ENCODE measurements around the gene AUTS2.

Gene AUTS2

DNA sequence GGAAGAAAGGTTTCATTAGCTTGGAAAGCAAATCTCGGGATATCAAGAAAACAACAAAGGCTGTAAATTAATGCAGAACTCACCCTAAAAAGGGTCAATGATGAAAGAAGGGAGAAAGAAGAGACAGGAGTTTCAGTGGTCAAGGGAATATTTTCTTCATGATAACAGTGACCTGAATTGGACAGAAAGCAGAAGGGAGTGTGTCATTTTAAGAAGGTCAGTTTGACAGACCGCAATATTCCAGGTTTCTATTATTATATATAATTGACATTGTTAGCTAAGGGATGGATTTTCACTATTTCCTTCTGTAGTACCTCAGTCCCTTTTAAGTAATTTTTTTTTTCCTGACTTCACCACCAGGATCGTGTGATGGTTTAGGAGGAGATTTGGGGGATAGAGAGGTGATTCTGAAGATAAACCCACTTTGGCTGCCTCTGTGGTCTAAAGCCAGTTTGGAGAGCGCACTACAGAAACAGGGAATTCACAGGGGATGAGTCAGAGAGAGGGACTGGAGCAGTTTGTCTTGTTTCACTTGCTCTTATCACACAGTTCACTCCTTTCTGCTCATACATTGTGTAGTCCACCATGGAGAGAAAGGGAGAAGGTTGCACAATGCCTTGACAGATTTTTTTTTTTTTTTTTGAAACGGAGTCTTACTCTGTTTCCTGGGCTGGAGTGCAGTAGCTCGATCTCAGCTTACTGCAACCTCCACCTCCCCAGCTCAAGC is 417.9 kb downstream of the AUTS2 start:
- peaks cover 4% of the 10 kb centered on the region for H3K27me3 Mint-ChIP-seq (ENCODE audit: low read depth)
- no peaks in the 10 kb centered on the region for H3K9me3 Mint-ChIP-seq
- no peaks in the 10 kb centered on the region for H3K36me3 Mint-ChIP-seq (ENCODE audit: low read depth)
- H3K27ac Mint-ChIP-seq = peak overlapping the region in 1 of 3 experiments; percentile 18
- no peak overlapping the region for H3K4me3 Mint-ChIP-seq
- TF ChIP-seq, protein P1, sequence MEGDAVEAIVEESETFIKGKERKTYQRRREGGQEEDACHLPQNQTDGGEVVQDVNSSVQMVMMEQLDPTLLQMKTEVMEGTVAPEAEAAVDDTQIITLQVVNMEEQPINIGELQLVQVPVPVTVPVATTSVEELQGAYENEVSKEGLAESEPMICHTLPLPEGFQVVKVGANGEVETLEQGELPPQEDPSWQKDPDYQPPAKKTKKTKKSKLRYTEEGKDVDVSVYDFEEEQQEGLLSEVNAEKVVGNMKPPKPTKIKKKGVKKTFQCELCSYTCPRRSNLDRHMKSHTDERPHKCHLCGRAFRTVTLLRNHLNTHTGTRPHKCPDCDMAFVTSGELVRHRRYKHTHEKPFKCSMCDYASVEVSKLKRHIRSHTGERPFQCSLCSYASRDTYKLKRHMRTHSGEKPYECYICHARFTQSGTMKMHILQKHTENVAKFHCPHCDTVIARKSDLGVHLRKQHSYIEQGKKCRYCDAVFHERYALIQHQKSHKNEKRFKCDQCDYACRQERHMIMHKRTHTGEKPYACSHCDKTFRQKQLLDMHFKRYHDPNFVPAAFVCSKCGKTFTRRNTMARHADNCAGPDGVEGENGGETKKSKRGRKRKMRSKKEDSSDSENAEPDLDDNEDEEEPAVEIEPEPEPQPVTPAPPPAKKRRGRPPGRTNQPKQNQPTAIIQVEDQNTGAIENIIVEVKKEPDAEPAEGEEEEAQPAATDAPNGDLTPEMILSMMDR (IDR thresholded peaks at IDR 0.05; ENCODE audit: unreplicated experiment in 3 of 3) = no peak
- H3K4me1 Mint-ChIP-seq = peaks cover 34% of the 10 kb centered on the region

DNA sequence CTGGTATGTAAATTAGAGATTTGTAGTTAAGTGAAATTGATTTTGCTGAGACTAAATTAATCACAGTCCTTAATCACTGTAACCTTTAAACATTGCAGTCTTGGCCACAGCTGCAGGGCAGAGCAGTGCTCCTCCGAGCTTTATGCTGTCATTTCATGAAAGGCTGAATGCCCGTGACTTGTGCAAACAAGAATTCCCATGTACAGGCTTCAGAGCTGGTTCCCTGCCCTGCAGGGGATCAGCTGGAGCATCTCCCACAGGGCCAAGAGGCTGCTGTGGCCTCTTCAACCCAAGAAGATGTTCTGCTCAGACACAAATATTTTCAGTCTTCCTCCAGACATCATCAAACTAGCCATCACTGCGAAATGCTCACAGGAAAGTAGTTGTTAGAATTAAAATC is 419.1 kb downstream of the AUTS2 start:
- Mint-ChIP-seq H3K27me3 (ENCODE audit: low read depth) (no peaks in the 10 kb centered on the region), H3K9me3 (no peaks in the 10 kb centered on the region), H3K4me3 (no peak overlapping the region), H3K4me1 (peaks cover 28% of the 10 kb centered on the region), H3K36me3 (ENCODE audit: low read depth) (no peaks in the 10 kb centered on the region), H3K27ac (no peak overlapping the region)
- TF ChIP-seq, protein P1 (IDR thresholded peaks at IDR 0.05; ENCODE audit: unreplicated experiment in 3 of 3) = no peak

DNA sequence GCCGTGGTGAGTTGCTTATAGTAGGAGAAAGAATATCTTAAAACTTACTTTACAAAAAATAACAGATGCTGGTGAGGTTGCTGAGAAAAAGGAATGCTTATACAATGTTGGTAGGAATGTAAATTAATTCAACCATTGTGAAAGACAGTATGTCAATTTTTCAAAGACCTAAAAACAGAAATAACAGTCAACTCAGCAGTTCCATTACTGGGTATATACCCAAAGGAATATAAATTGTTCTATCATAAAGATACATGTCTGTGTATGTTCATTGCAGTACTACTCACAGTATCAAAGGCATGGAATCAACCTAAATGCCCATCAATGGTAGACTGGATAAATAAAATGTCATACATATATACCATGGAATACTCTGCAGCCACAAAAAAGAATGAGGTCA is 420.4 kb downstream of the AUTS2 start:
- Mint-ChIP-seq H3K4me3 (no peak overlapping the region), H3K4me1 (peaks cover 18% of the 10 kb centered on the region), H3K27ac (no peak overlapping the region), H3K36me3 (ENCODE audit: low read depth) (no peaks in the 10 kb centered on the region), H3K27me3 (ENCODE audit: low read depth) (no peaks in the 10 kb centered on the region), H3K9me3 (no peaks in the 10 kb centered on the region)
- TF ChIP-seq, protein P1 (IDR thresholded peaks at IDR 0.05; ENCODE audit: unreplicated experiment in 3 of 3) = no peak

DNA sequence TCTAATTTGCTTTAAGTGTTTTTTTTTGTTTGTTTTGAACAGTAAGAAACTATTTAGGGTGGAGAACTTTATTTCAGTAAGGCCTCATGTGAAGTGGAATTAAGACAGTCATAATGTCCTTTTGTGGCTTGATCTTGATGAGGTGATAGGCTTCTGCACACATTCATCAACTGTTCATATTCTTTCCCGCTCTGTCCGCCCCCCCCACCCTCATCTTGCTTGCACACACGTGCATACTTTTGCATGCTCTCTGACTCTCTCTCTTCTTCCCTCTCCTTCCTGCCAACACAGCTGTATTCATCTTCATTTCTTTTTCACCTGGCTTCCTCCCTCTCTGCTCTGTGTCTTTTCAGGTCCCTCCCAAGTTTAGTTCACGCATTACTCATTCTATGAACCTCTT is 429.6 kb downstream of the AUTS2 start:
- Mint-ChIP-seq H3K4me1 (peaks cover 15% of the 10 kb centered on the region), H3K36me3 (ENCODE audit: low read depth) (no peaks in the 10 kb centered on the region), H3K9me3 (no peaks in the 10 kb centered on the region), H3K27me3 (ENCODE audit: low read depth) (no peaks in the 10 kb centered on the region), H3K4me3 (no peak overlapping the region), H3K27ac (no peak overlapping the region)
- TF ChIP-seq, protein P1 (IDR thresholded peaks at IDR 0.05; ENCODE audit: unreplicated experiment in 3 of 3) = no peak

DNA sequence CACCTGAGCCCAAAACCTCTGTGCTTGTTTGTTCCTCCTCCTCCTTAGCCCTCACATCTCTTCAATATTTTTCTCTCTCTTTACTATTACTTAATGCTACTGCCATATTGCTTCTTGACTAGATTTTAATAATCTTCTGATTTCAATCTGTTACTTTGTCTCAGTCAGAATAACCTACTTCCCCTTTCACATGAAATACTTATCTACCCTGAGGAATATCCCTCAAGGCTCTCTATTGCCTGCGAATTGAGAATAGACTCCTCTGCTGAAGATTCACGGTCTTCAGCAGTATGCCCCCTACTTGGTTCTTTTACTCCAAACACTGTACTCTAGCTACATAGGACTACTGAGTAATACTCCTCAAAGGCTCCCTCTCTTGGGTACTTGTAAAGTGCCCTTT is 430.3 kb downstream of the AUTS2 start:
- H3K36me3 Mint-ChIP-seq (ENCODE audit: low read depth) = no peaks in the 10 kb centered on the region

More for the DNA sequence above, 430.3 kb downstream of the AUTS2 start:
- no peaks in the 10 kb centered on the region for H3K9me3 Mint-ChIP-seq
- TF ChIP-seq, protein P1 (IDR thresholded peaks at IDR 0.05; ENCODE audit: unreplicated experiment in 3 of 3) = no peak
- no peak overlapping the region for H3K4me3 Mint-ChIP-seq
- H3K4me1 Mint-ChIP-seq = peaks cover 15% of the 10 kb centered on the region
- no peak overlapping the region for H3K27ac Mint-ChIP-seq
- H3K27me3 Mint-ChIP-seq (ENCODE audit: low read depth) = no peaks in the 10 kb centered on the region
